GM18870 (cell line): ENCODE results near the gene MMP10.

Experiments used
- ATAC-seq: cut with Tn5 transposase; IDR thresholded peaks from one replicate; pipeline ENCODE4 v1.9.1; 2021; ENCODE audit warnings: moderate library complexity; ENCODE audit not compliant: unreplicated experiment

The MMP10 gene

GRCh38 chr11:102729849-102730815 lies 50.3 kb downstream of the MMP10 start:
- ATAC-seq, result no peak

GRCh38 chr11:102727890-102728289 lies 52.5 kb downstream of the MMP10 start:
- no peak for ATAC-seq

GRCh38 chr11:102724904-102725500 lies 55.4 kb downstream of the MMP10 start, which contains the start of gene MMP8:
MMP8 (minus strand) TSS chr11:102724954; CDS start chr11:102724855, 99 bp downstream.
- ATAC-seq, result no peak

GRCh38 chr11:102722821-102723220 lies 57.6 kb downstream of the MMP10 start:
- ATAC-seq, result no peak
